HEK293 (cell line): ENCODE results near the gene APLNR.

Source experiments
- CTCF ChIA-PET: fragments of 350-600 bp; formaldehyde crosslinking; extraction: SDS; loops from one replicate; lab custom pipeline; 2021; ENCODE audit warnings: antibody characterized with exemption; lab: Yijun Ruan, JAX
- POLR2A ChIA-PET: fragments of 300-600 bp; formaldehyde crosslinking; extraction: SDS; loops from one replicate; lab custom pipeline; 2020; ENCODE audit warnings: antibody characterized with exemption, inconsistent platforms; lab: Yijun Ruan, JAX
- H3K27ac ChIP-seq: fragments of 200-500 bp; sonication (Bioruptor generic); 2 replicates; pipeline ENCODE4 v1.5.1; 2014; ENCODE audit warnings: low read depth, low read length, control low read depth, inconsistent platforms; ENCODE audit errors: extremely low read depth
- H3K36me3 ChIP-seq, 2 experiments: fragments of 200-500 bp in 1 of 2; sonication (Bioruptor generic) in 1 of 2; 1 replicate in 1 of 2; 2 replicates in 1 of 2; pipeline ENCODE4 v1.5.1; 2014 to 2017; ENCODE audit warnings: inconsistent platforms in 2 of 2, low read length in 2 of 2; ENCODE audit not compliant: control insufficient read depth in 2 of 2, insufficient read depth in 1 of 2
- H3K4me1 ChIP-seq: fragments of 200-500 bp; sonication (Bioruptor generic); 2 replicates; pipeline ENCODE4 v1.5.1; 2014; ENCODE audit warnings: mild to moderate bottlenecking, low read length, inconsistent platforms; ENCODE audit not compliant: control insufficient read depth, insufficient read depth
- H3K4me3 ChIP-seq: 2 replicates; pipeline ENCODE4 v1.5.1; 2011; ENCODE audit warnings: low read depth, mild to moderate bottlenecking, control low read depth, low read length, moderate library complexity
- H3K9me3 ChIP-seq: fragments of 200-500 bp; sonication (Bioruptor generic); 2 replicates; pipeline ENCODE4 v1.5.1; 2014; ENCODE audit warnings: low read depth, low read length, inconsistent platforms; ENCODE audit not compliant: control insufficient read depth, insufficient read depth
- CTCF ChIP-seq: fragments of 450-650 bp; formaldehyde crosslinking; IDR thresholded peaks from 2 replicates; pipeline ENCODE4 v1.5.1; 2016; ENCODE audit warnings: missing biosample characterization, missing genetic modification characterization
- REST ChIP-seq: fragments of 450-650 bp; formaldehyde crosslinking; IDR thresholded peaks from 2 replicates; pipeline ENCODE4 v1.5.1; 2016; ENCODE audit warnings: missing biosample characterization, missing genetic modification characterization
- SETDB1 ChIP-seq: IDR thresholded peaks from one replicate; pipeline ENCODE4 v1.6.1; 2017; ENCODE audit warnings: mild to moderate bottlenecking, low read length, moderate library complexity, mixed read lengths; ENCODE audit not compliant: insufficient read length
- TSHZ1 ChIP-seq: fragments of 450-650 bp; formaldehyde crosslinking; IDR thresholded peaks from 2 replicates; pipeline ENCODE4 v1.5.1; 2016; ENCODE audit warnings: missing biosample characterization, missing genetic modification characterization, borderline replicate concordance
- ZNF18 ChIP-seq: fragments of 450-650 bp; formaldehyde crosslinking; IDR thresholded peaks from 2 replicates; pipeline ENCODE4 v1.5.1; 2016; ENCODE audit warnings: missing biosample characterization, missing genetic modification characterization
- ZNF2 ChIP-seq: fragments of 450-650 bp; formaldehyde crosslinking; IDR thresholded peaks from 2 replicates; pipeline ENCODE4 v1.5.1; 2016; ENCODE audit warnings: missing biosample characterization, missing genetic modification characterization
- ZNF223 ChIP-seq: fragments of 450-650 bp; formaldehyde crosslinking; IDR thresholded peaks from 2 replicates; pipeline ENCODE4 v1.5.1; 2016; ENCODE audit warnings: missing biosample characterization, missing genetic modification characterization
- ZNF335 ChIP-seq: fragments of 450-650 bp; formaldehyde crosslinking; conservative IDR thresholded peaks from 2 replicates; pipeline ENCODE4 v1.5.1; 2016; ENCODE audit warnings: missing biosample characterization, missing genetic modification characterization
- ZNF785 ChIP-seq: fragments of 450-650 bp; formaldehyde crosslinking; IDR thresholded peaks from 2 replicates; pipeline ENCODE4 v1.5.1; 2016; ENCODE audit warnings: missing biosample characterization, missing genetic modification characterization
- ZSCAN16 ChIP-seq: fragments of 450-650 bp; formaldehyde crosslinking; IDR thresholded peaks from 2 replicates; pipeline ENCODE4 v1.5.1; 2016; ENCODE audit warnings: missing biosample characterization, missing genetic modification characterization

Gene APLNR

GRCh38 chr11:57274904-57275498, 38.0 kb upstream of the APLNR start:
- TF ChIP-seq ZNF2 (tag by site-specific recombination): no peak
- no peak for TF ChIP-seq ZNF785 (tag by site-specific recombination)
- TF ChIP-seq REST (tag by site-specific recombination): no peak
- TF ChIP-seq ZSCAN16 (tag by site-specific recombination): no peak
- TF ChIP-seq ZNF223 (tag by site-specific recombination): no peak
- TF ChIP-seq CTCF: no peak
- TF ChIP-seq ZNF18 (tag by site-specific recombination): no peak
- TF ChIP-seq ZNF335 (tag by site-specific recombination): no peak
- Histone ChIP-seq H3K36me3 (no peaks in the 10 kb centered on the region), H3K27ac (no peak overlapping the region), H3K4me1 (no peaks in the 10 kb centered on the region), H3K9me3 (no peaks in the 10 kb centered on the region), H3K4me3 (no peak overlapping the region)
- CTCF ChIA-PET: interaction anchor here (0.6 to 6.2 kb wide), 5 partner anchors 24 to 245 kb away, joined by 3 to 68 read pairs (median 3); no protein-coding TSS in a partner anchor
- POLR2A ChIA-PET: no interaction called here

GRCh38 chr11:57273448-57274058, 36.5 kb upstream of the APLNR start:
- CTCF ChIA-PET: interaction anchor here (0.6 to 6.2 kb wide), 2 partner anchors 22 to 73 kb away, joined by 3 to 68 read pairs; no protein-coding TSS in a partner anchor
- POLR2A ChIA-PET: no interaction called here
- Histone ChIP-seq H3K36me3 (no peaks in the 10 kb centered on the region), H3K4me3 (no peak overlapping the region), H3K27ac (no peak overlapping the region)
- TF ChIP-seq SETDB1: peak; percentile 65
- TF ChIP-seq TSHZ1: no peak
- TF ChIP-seq, all 188 proteins: peak for 1
- Histone ChIP-seq H3K4me1 (no peaks in the 10 kb centered on the region), H3K9me3 (no peaks in the 10 kb centered on the region)
